Uterus (tissue), 2 donors: ENCODE data around the gene CYP11A1.

ENCODE experiments used
- POLR2A ChIP-seq, 2 donors: fragments of 450-650 bp; IDR thresholded peaks; one replicate each; pipeline ENCODE4 v1.6.1; 2016; ENCODE audit warnings: antibody characterized with exemption in 2 of 2, mild to moderate bottlenecking in 1 of 2, moderate library complexity in 1 of 2
- TF ChIP-seq, protein P1 (sequence below), 4 experiments: fragments of 200-600 bp in 2 of 4; fragments of 450-650 bp in 2 of 4; sonication (generic) in 2 of 4; IDR thresholded peaks; one replicate each; pipeline ENCODE4 v1.5.1; 2016 to 2019; ENCODE audit warnings: antibody characterized with exemption in 4 of 4, mild to moderate bottlenecking in 2 of 4, moderate library complexity in 1 of 4

DNA sequence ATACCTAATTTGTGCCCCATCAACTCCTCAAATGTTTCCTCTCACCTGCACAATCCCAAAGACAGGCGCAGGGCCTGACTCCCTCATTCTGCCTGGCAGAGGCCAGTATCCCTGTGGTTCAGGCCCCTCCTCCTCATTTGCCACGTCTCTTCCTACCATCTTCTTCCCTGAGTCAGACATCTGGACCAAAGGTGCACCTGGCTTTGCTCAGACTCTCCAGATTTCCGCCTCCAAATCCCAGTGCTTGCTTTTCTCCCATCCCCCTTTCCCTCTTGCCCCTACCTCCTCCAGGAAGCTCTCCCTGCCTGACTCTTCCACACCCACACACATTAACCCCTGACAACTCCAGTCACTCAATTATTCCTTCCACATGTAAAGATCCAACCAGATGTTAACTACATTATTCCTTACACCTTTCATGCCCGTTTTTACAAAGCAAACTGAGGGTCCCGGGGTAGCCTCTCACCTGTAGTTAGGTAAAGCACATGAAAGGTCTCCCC, 46.7 kb upstream of the CYP11A1 start:
- TF ChIP-seq, protein P1, sequence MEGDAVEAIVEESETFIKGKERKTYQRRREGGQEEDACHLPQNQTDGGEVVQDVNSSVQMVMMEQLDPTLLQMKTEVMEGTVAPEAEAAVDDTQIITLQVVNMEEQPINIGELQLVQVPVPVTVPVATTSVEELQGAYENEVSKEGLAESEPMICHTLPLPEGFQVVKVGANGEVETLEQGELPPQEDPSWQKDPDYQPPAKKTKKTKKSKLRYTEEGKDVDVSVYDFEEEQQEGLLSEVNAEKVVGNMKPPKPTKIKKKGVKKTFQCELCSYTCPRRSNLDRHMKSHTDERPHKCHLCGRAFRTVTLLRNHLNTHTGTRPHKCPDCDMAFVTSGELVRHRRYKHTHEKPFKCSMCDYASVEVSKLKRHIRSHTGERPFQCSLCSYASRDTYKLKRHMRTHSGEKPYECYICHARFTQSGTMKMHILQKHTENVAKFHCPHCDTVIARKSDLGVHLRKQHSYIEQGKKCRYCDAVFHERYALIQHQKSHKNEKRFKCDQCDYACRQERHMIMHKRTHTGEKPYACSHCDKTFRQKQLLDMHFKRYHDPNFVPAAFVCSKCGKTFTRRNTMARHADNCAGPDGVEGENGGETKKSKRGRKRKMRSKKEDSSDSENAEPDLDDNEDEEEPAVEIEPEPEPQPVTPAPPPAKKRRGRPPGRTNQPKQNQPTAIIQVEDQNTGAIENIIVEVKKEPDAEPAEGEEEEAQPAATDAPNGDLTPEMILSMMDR (IDR thresholded peaks at IDR 0.05) = no peak
- no peak for TF ChIP-seq POLR2A (IDR thresholded peaks at IDR 0.05)
